H1 (cell line): Measurements from ENCODE around the gene MPP3. TPM values are rescaled to one million over a fixed set of nuclear protein-coding genes. Genes with fewer than 3 reads are reported as not detected.

Experiments
- CTCF ChIA-PET: fragments of 300-600 bp; sonication (Branson Sonifier 250); formaldehyde crosslinking; loops from one replicate; lab custom pipeline; 2021; ENCODE audit not compliant: partially characterized antibody; lab: Charles Lee
- POLR2A ChIA-PET: fragments of 300-600 bp; sonication (Branson Sonifier 250); formaldehyde crosslinking; loops from one replicate; lab custom pipeline; 2021; ENCODE audit warnings: inconsistent platforms; ENCODE audit not compliant: partially characterized antibody; lab: Charles Lee
- DNase-seq, 2 experiments: peaks; one replicate each; pipeline versions ENCODE4 v3.0.0 to v3.0.0-alpha.2; 2010 to 2022; ENCODE audit warnings: low spot score in 2 of 2, low read depth in 1 of 2, mixed read lengths in 1 of 2
- FAIRE-seq: peaks from 2 replicates; lab custom pipeline; 2011; peaks lifted over from hg19 to GRCh38; lab: Jason Lieb, UNC
- H2AFZ ChIP-seq: 2 replicates; pipeline ENCODE4 v1.8.1; 2012; ENCODE audit warnings: low read length, inconsistent platforms
- H2AK5ac ChIP-seq: 2 replicates; pipeline ENCODE4 v1.6.1; 2013; ENCODE audit warnings: low read depth, low read length
- H2BK120ac ChIP-seq: replicated peaks from 2 replicates; pipeline ENCODE3; 2013; ENCODE audit warnings: low read depth, low read length, inconsistent platforms
- H2BK12ac ChIP-seq: 2 replicates; pipeline ENCODE4 v1.6.1; 2013; ENCODE audit warnings: low read depth, low read length
- H2BK15ac ChIP-seq: 2 replicates; pipeline ENCODE4 v1.6.1; 2013; ENCODE audit warnings: low read length
- H2BK20ac ChIP-seq: 2 replicates; pipeline ENCODE4 v1.6.1; 2013; ENCODE audit warnings: low read length
- H2BK5ac ChIP-seq: 2 replicates; pipeline ENCODE4 v1.6.1; 2013; ENCODE audit warnings: low read depth, low read length
- H3K14ac ChIP-seq: 2 replicates; pipeline ENCODE4 v1.6.1; 2013; ENCODE audit warnings: inconsistent platforms; ENCODE audit not compliant: insufficient read length
- H3K18ac ChIP-seq: 2 replicates; pipeline ENCODE4 v1.6.1; 2013; ENCODE audit warnings: low read length; ENCODE audit errors: extremely low read depth
- H3K23ac ChIP-seq: 2 replicates; pipeline ENCODE4 v1.6.1; 2013; ENCODE audit warnings: inconsistent platforms; ENCODE audit not compliant: insufficient read length
- H3K23me2 ChIP-seq: 2 replicates; pipeline ENCODE4 v1.6.1; 2013; ENCODE audit warnings: low read depth, low read length
- H3K27ac ChIP-seq: 2 replicates; pipeline ENCODE4 v1.6.1; 2011; ENCODE audit warnings: low read depth, low read length, inconsistent platforms
- H3K27me3 ChIP-seq, 4 experiments: replicated peaks in 1 of 4; 1 replicate in 1 of 4; 2 replicates in 3 of 4; pipeline versions ENCODE4 v1.6.1 to v1.8.1; 2011 to 2013; ENCODE audit warnings: low read length in 3 of 4, mild to moderate bottlenecking in 3 of 4, inconsistent platforms in 2 of 4, mixed read lengths in 2 of 4, moderate library complexity in 1 of 4; ENCODE audit not compliant: control insufficient read depth in 3 of 4, insufficient read depth in 3 of 4; ENCODE audit errors: extremely low read depth in 1 of 4
- H3K36me3 ChIP-seq, 4 experiments: 2 replicates each; pipeline versions ENCODE4 v1.6.1 to v1.8.1; 2011 to 2013; ENCODE audit warnings: mild to moderate bottlenecking in 4 of 4, low read length in 3 of 4, moderate library complexity in 2 of 4, control low read depth in 1 of 4, inconsistent platforms in 1 of 4; ENCODE audit not compliant: insufficient read depth in 4 of 4, control insufficient read depth in 2 of 4
- H3K4ac ChIP-seq: replicated peaks from 2 replicates; pipeline ENCODE3; 2013; ENCODE audit warnings: low read length, low read depth, mixed read lengths, inconsistent platforms; ENCODE audit not compliant: insufficient read length
- H3K4me1 ChIP-seq, 4 experiments: replicated peaks in 1 of 4; 1 replicate in 1 of 4; 2 replicates in 3 of 4; pipeline versions ENCODE4 v1.6.1 to v1.8.1; 2011 to 2013; ENCODE audit warnings: low read length in 3 of 4, inconsistent platforms in 2 of 4, mixed read lengths in 1 of 4; ENCODE audit not compliant: insufficient read depth in 4 of 4, control insufficient read depth in 3 of 4
- H3K4me2 ChIP-seq, 2 experiments: 2 replicates each; pipeline versions ENCODE4 v1.6.1 to v1.8.1; 2011 to 2013; ENCODE audit warnings: low read depth in 2 of 2, low read length in 2 of 2, control low read depth in 1 of 2, inconsistent platforms in 1 of 2, mild to moderate bottlenecking in 1 of 2; ENCODE audit not compliant: insufficient read depth in 1 of 2
- H3K4me3 ChIP-seq, 4 experiments: fragments of 200-600, 300-600 bp in 1 of 4; sonication (generic), shearing (Covaris generic), sonication (Bioruptor Twin) in 1 of 4; 2 replicates each; pipeline versions ENCODE4 v1.5.1 to v1.8.1; 2011 to 2016; ENCODE audit warnings: low read length in 4 of 4, low read depth in 3 of 4, control low read depth in 2 of 4, inconsistent platforms in 2 of 4, mild to moderate bottlenecking in 2 of 4, mixed read lengths in 1 of 4, moderate library complexity in 1 of 4; ENCODE audit not compliant: insufficient read depth in 2 of 4; ENCODE audit errors: extremely low read depth in 1 of 4
- H3K56ac ChIP-seq: replicated peaks from 2 replicates; pipeline ENCODE3; 2013; ENCODE audit warnings: low read depth, mild to moderate bottlenecking, mixed read lengths, low read length, inconsistent platforms; ENCODE audit not compliant: insufficient read length
- H3K79me1 ChIP-seq: 2 replicates; pipeline ENCODE4 v1.6.1; 2013; ENCODE audit warnings: low read depth, low read length, control low read depth
- H3K79me2 ChIP-seq, 2 experiments: 2 replicates each; pipeline versions ENCODE4 v1.6.1 to v1.8.1; 2012 to 2013; ENCODE audit warnings: low read length in 2 of 2, mild to moderate bottlenecking in 2 of 2, inconsistent platforms in 1 of 2; ENCODE audit not compliant: insufficient read depth in 2 of 2, control insufficient read depth in 1 of 2
- H3K9ac ChIP-seq, 4 experiments: replicated peaks in 1 of 4; 1 replicate in 1 of 4; 2 replicates in 3 of 4; pipeline versions ENCODE4 v1.6.1 to v1.8.1; 2011 to 2013; ENCODE audit warnings: low read depth in 3 of 4, low read length in 3 of 4, control low read depth in 2 of 4, mild to moderate bottlenecking in 2 of 4, moderate library complexity in 2 of 4, inconsistent platforms in 1 of 4; ENCODE audit errors: extremely low read depth in 1 of 4
- H3K9me3 ChIP-seq, 2 experiments: 2 replicates each; pipeline versions ENCODE4 v1.6.1 to v1.8.1; 2012 to 2013; ENCODE audit warnings: mild to moderate bottlenecking in 2 of 2, moderate library complexity in 2 of 2, control low read depth in 1 of 2, inconsistent platforms in 1 of 2, low read depth in 1 of 2, low read length in 1 of 2, mixed read lengths in 1 of 2; ENCODE audit not compliant: insufficient read depth in 2 of 2
- H4K20me1 ChIP-seq, 2 experiments: replicated peaks in 1 of 2; 2 replicates each; pipeline versions ENCODE3 to v1.8.1; 2011 to 2013; ENCODE audit warnings: inconsistent platforms in 2 of 2, low read length in 2 of 2, mild to moderate bottlenecking in 1 of 2; ENCODE audit not compliant: insufficient read depth in 2 of 2, control insufficient read depth in 1 of 2
- H4K5ac ChIP-seq: 2 replicates; pipeline ENCODE4 v1.6.1; 2013; ENCODE audit warnings: low read length, low read depth, mixed read lengths, inconsistent platforms; ENCODE audit not compliant: insufficient read length
- H4K8ac ChIP-seq: 2 replicates; pipeline ENCODE4 v1.8.0; 2013; ENCODE audit warnings: mild to moderate bottlenecking, moderate library complexity, low read length, inconsistent platforms; ENCODE audit not compliant: insufficient read depth; ENCODE audit errors: extremely low read depth
- H4K91ac ChIP-seq: replicated peaks from 2 replicates; pipeline ENCODE3; 2013; ENCODE audit warnings: low read length, mixed read lengths, inconsistent platforms; ENCODE audit not compliant: insufficient read length
- GABPA ChIP-seq: IDR thresholded peaks from 2 replicates; pipeline ENCODE4 v1.6.1; 2011; ENCODE audit warnings: mild to moderate bottlenecking, low read length, moderate library complexity, borderline replicate concordance; ENCODE audit not compliant: insufficient read depth
- HDAC2 ChIP-seq, 2 experiments: fragments of 300-600 bp in 1 of 2; sonication (generic) in 1 of 2; IDR thresholded peaks; 2 replicates each; pipeline ENCODE4 v1.6.1; 2011 to 2012; ENCODE audit warnings: low read depth in 2 of 2, low read length in 2 of 2, mild to moderate bottlenecking in 2 of 2, moderate library complexity in 2 of 2, borderline replicate concordance in 1 of 2, inconsistent platforms in 1 of 2
- KDM1A ChIP-seq: fragments of 200-600, 300-600 bp; sonication (generic); IDR thresholded peaks from 2 replicates; pipeline ENCODE4 v1.7.1; 2016; ENCODE audit warnings: mild to moderate bottlenecking, low read length, borderline replicate concordance
- POU5F1 ChIP-seq: IDR thresholded peaks from 2 replicates; pipeline ENCODE4 v1.6.1; 2011; ENCODE audit warnings: low read depth, mild to moderate bottlenecking, low read length, moderate library complexity
- SIX5 ChIP-seq: IDR thresholded peaks from 2 replicates; pipeline ENCODE4 v1.6.1; 2011; ENCODE audit warnings: mild to moderate bottlenecking, low read depth, low read length
- YY1 ChIP-seq: IDR thresholded peaks from 2 replicates; pipeline ENCODE4 v1.6.1; 2011; ENCODE audit warnings: low read depth, mild to moderate bottlenecking, low read length
- ZNF274 ChIP-seq: IDR thresholded peaks from 2 replicates; pipeline ENCODE4 v1.7.0; 2012; ENCODE audit warnings: low read length, borderline replicate concordance; ENCODE audit errors: extremely low read depth
- WGBS, 2 experiments: shearing (Covaris generic) in 1 of 2; methylation state at CpG; one replicate each; pipeline versions ENCODE4 v1.1.6 to v1.1.7; 2013 to 2015; ENCODE audit warnings: low lambda C conversion rate in 2 of 2, mixed read lengths in 2 of 2, inconsistent platforms in 1 of 2, low coverage in 1 of 2, missing lambda C conversion rate in 1 of 2; ENCODE audit not compliant: insufficient replicate concordance in 2 of 2, insufficient coverage in 1 of 2, insufficient read length in 1 of 2; ENCODE audit errors: extremely low coverage in 1 of 2, missing lambda C conversion rate in 1 of 2; 5-methylcytosine and 5-hydroxymethylcytosine counted together
- polyA plus RNA-seq, 7 experiments: library from polyadenylated mRNA; depleted of rRNA in 3 of 7; stranded (reverse) in 5 of 7; unstranded in 2 of 7; fragments of >200 nt in 5 of 7; fragments of 200-250 nt in 2 of 7; gene quantifications; 1 replicate in 5 of 7; 2 replicates in 1 of 7; 4 replicates in 1 of 7; pipeline versions ENCODE4 v1.2.1 to v1.2.3, GENCODE V29; 2011 to 2013; ENCODE audit warnings: missing spikeins in 2 of 7, mixed read lengths in 2 of 7
- total RNA-seq: library from RNA; stranded (reverse); fragmentation: NEBNext Ultra II Directional; extraction: Animal tissue kit (Norgen Biotek cat#: 25700); gene quantifications from 2 replicates; pipeline ENCODE4 v1.2.1, GENCODE V29; 2021
- TF ChIP-seq, protein P1 (sequence below): IDR thresholded peaks from 2 replicates; pipeline ENCODE4 v1.6.1; 2012; ENCODE audit warnings: inconsistent platforms
- TF ChIP-seq, protein P2 (sequence below): IDR thresholded peaks from 2 replicates; pipeline ENCODE4 v1.6.1; 2011; ENCODE audit warnings: low read depth, mild to moderate bottlenecking, low read length; ENCODE audit not compliant: insufficient read depth

Gene MPP3
- total and polyA plus RNA-seq, 2 of the 8 experiments (the other 6 are each of a cell fraction or from before 2014, with no cell fraction given), result 3.1 to 6.1 TPM

DNA sequence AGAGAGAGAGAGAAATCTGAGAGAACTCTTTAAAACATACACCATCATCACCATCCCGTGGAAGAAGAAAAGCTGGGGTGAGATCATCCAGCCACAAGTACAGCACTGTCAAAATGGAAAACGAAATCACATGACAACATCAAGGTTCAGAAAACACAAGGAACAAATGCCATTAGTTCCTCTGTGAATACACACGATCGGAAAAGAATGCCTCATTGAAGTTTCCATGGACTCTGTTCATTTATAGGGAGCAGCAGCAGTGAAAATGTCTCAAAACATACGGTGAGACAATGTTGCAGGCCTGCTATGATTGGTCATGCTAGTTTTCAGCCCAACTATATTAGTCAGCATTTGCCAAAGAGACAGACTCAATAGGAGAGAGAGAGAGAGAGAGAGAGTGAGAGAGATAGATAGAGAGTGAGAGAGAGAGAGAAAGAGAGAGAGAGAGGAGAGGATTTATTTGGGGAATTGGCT is 48.3 kb downstream of the MPP3 start:
- no peak overlapping the region for H2BK20ac ChIP-seq
- no peak overlapping the region for H4K91ac ChIP-seq
- peaks cover 0 to 2% (median under 1%) of the 10 kb centered on the region in 4 experiments; a peak in 4 of 7 replicates for H3K4me1 ChIP-seq
- no peak overlapping the region for H3K56ac ChIP-seq
- H2BK15ac ChIP-seq, result no peak overlapping the region
- H2BK5ac ChIP-seq, result no peak overlapping the region
- no peak overlapping the region for H2BK12ac ChIP-seq
- no peaks in the 10 kb centered on the region for H3K9me3 ChIP-seq
- H3K23ac ChIP-seq, result no peak overlapping the region
- no peaks in the 10 kb centered on the region for H3K23me2 ChIP-seq
- DNase-seq, result no peak
- H3K27ac ChIP-seq, result no peak overlapping the region
- POLR2A ChIA-PET, result no interaction called here
- 81% methylated on average over 5 of the region's 5 CpGs; no CpG with 5 or more reads in 1 of the 2 experiments for WGBS, 2 experiments
- H2AK5ac ChIP-seq, result no peak overlapping the region
- H3K4me2 ChIP-seq, result no peak overlapping the region
- H4K5ac ChIP-seq, result no peak overlapping the region
- no peaks in the 10 kb centered on the region for H4K20me1 ChIP-seq
- peaks cover 0 to 4% (median 2%) of the 10 kb centered on the region in 4 experiments; a peak in 6 of 7 replicates for H3K27me3 ChIP-seq
- H3K14ac ChIP-seq, result no peak overlapping the region
- no peaks in the 10 kb centered on the region for H3K79me2 ChIP-seq
- TF ChIP-seq, protein P1, sequence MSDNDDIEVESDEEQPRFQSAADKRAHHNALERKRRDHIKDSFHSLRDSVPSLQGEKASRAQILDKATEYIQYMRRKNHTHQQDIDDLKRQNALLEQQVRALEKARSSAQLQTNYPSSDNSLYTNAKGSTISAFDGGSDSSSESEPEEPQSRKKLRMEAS, result no peak
- TF ChIP-seq SIX5 (no peak), HDAC2 (IDR thresholded peaks at IDR 0.05; ENCODE audit: borderline replicate concordance in 1 of 2, low read depth in 2 of 2, low read length in 2 of 2) (no peak), YY1 (no peak), POU5F1 (no peak), ZNF274 (no peak), GABPA (no peak), KDM1A (no peak)
- TF ChIP-seq, protein P2, sequence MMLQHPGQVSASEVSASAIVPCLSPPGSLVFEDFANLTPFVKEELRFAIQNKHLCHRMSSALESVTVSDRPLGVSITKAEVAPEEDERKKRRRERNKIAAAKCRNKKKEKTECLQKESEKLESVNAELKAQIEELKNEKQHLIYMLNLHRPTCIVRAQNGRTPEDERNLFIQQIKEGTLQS, result no peak
- TF ChIP-seq, all 59 proteins: peak for 0
- Histone ChIP-seq H3K4ac (no peak overlapping the region), H2AFZ (no peak overlapping the region), H3K18ac (no peak overlapping the region), H3K4me3 (no peak overlapping the region), H2BK120ac (no peak overlapping the region), H3K36me3 (no peaks in the 10 kb centered on the region), H3K79me1 (no peaks in the 10 kb centered on the region), H4K8ac (no peak overlapping the region), H3K9ac (no peak overlapping the region)
- FAIRE-seq, result no peak
- CTCF ChIA-PET, result interaction anchor here (0.9 to 1.8 kb wide), 3 partner anchors 17 to 94 kb away, joined by 3 to 4 read pairs (median 4); no protein-coding TSS in a partner anchor
